HPDE6-E6E7 (cell line): ENCODE data around the gene PDE4D.
A peak's percentile ranks its signal among the peaks of the same experiment; 100 is the strongest.
"Not testable (repeated sequence)": the region's sequence is repeated elsewhere in the genome, so short reads cannot be mapped to it uniquely, and the experiment has no call there.

ENCODE experiments used
- DNase-seq: peaks from one replicate; pipeline ENCODE4 v3.0.0; 2011; ENCODE audit warnings: missing footprints; ENCODE audit errors: extremely low spot score

PDE4D gene

DNA sequence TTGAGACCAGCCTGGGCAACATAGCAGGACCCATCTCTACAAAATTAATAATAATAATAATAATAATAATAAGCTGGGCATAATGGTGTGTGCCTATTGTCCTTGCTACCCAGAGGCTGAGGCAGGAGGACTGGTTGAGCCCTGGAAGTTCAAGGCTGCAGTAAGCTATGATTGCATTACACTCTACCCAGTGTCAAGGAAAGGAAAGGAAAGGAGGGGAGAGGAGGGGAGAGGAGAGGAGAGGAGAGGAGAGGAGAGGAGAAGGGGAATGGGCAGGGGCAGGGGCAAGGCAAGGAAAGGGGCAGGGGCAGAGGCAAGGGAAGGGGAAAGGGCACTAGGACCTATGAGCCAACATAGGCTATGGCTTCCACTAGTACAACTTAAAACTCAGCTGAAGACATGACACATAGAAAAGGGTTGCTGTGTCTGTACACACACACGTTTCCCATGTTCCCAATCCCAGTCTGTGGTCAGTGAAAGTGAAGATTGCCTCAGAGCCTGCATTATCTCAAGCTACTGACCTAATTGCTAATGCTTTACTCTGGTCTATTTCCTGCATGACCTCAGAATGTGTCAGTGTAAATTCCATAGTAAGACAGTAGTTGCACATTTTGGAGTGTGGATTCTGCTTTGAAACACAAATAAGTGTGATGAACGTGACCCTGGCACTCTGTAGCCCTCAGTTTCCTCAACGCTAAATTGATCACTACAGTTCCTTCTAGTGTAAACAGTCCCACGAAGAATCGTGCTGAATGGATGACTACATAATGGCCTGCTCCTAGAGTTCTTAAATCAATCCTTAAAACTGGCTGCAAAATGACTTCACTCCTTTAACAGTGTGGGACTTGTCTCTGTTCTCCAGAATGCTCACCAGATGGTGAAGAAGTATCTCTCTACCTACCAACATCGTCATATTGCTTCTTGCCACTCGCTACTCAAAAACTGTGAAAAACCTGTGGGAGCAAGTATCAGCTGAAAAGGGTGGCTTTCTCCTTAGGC lies 813.6 kb downstream of the PDE4D start:
- peak; percentile 52 for DNase-seq

DNA sequence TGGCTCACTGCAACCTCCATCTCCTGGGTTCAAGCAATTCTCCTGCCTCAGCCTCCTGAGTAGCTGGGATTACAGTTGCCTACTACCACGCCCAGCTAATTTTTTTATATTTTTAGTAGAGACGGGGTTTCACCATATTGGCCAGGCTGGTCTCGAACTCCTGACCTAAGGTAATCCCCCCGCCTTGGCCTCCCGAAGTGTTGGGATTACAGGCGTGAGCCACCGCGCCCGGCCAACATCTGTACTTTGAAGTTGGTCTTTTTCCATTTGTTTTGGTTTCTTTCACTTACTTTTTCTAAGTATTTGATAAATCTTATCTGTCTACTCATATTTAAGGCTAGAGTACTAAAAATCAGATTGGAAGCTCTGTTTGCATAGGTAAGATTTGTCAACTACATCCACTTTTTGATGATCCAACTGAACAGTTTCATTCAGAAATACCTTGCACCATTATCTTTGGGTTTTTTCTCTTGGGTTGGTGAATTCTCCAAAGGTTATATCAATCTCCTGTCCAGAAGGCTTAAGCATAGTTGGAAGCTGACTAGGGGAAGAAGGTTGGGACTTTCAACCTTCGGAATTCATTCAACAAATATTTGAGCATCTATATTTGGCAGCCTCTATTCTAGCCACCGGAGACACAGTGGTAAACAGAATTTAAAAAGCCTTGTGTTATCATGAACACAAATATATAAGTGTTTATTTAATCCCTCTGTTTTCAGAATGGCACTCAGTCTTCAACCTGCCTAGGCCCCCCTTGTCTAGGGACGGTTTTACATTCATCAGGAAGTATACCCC lies 821.6 kb downstream of the PDE4D start:
- DNase-seq, result no peak

DNA sequence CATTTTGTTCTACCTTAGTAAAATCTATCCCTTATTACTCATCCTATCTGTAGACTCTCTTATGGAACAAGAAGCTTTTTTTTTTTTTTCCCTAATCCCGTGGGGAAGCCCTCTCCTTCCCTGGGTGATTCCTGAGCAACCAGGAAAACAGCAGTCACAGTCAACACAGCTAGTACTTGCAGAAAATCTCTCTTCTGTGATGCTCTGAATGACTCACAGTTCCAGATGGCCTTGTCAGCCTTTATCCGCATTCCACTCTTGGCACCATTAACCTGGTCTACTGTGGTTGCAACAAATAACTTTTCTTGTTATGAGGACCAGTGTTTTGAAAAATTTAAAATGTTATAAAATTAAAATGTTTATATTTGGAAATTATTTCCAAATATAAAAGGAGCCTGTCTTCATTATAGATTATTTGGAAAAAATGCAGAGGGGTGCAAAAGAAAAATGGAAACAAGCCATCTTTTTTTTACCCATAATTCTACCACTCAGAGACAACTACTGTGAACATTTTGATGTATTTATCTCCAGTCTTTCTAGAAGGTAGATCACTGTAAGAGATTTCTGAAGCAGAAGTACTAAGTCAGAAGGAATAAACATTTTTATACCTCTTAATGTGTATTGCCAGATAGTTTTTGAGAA lies 824.0 kb downstream of the PDE4D start:
- DNase-seq, result peak; percentile 70

DNA sequence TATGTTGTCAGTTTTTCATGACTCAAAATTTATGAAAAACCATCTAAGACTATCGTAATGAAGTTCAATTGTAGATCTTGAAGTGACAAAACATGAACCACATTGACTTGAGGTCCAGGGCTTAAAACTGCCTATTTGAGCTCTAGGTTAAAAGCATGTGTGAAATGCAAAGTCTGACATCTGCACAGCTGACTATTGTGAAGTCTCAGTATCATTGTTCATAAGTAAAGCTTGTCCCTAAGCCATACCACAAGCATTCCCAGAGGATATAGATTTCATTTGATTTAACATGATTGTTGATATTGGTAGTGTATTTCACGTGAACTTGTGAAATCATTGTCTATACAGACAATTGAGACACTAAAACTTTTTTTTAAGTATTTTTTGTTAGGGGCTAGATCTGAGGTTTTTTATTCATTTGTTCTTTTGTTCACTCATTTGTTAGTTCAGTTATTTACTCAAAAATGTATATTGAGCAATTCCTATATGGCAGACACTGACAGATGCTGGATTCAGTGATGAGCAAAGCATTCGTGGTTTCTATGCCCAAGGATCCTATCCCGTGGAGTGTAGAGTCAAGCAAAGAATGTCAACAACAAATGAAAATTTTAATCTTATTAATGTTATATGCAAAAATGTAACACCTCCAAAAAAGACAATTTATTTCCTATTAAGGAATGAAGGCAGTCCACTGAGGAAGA lies 825.4 kb downstream of the PDE4D start:
- no peak for DNase-seq

DNA sequence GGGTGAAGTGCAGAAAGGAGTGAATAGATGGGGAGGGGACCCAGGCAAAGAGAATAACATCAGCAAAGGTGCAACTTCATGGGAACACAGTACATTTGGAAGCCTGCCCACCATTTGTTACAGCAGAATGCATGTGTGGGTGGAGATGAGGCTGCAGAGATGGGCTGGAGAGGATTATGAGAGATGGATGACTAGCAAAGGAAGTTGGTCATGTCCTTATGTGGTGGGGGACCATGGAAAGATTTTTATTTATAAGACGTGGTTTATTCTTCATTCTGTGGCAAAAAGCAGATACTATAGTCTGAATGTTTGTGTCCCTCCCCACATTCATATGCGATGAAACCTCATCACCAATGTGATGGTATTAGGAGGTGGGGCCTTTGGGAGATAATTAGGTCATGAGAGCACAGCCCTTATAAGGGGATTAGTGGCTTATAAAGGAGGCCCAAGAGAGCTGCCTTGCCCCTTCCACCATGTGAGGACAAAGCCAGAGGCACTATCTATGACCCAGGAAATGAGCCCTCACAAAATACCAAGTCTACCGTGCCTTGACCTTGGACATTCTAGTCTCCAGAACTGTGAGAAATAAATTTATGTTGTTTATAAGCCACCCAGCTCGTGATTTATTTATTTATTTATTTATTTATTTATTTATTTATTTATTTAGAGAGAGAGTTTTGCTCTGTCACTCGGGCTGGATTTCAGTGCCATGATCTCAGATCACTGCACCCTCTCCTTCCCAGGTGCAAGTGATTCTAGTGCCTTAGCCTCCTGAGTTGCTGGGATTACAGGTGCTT lies 827.0 kb downstream of the PDE4D start:
- no peak for DNase-seq

DNA sequence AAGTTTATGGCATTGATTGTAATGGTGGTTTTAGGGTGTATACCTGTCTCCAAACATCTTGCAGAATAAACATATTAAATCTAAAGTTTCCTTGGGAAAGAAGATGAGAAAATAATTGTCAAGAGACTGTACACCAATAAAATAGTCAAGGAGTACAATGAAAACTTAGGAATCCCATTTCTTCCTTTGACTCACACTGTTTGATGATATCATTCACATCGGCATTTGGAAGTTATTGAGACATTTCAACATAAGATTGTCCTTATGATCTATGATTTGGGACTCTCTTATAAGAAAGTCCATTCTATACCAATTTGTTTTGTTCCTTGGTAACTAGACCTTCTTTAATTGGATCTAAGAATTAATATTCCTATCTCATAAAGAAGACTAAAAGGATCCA lies 828.0 kb downstream of the PDE4D start:
- DNase-seq, result no peak

DNA sequence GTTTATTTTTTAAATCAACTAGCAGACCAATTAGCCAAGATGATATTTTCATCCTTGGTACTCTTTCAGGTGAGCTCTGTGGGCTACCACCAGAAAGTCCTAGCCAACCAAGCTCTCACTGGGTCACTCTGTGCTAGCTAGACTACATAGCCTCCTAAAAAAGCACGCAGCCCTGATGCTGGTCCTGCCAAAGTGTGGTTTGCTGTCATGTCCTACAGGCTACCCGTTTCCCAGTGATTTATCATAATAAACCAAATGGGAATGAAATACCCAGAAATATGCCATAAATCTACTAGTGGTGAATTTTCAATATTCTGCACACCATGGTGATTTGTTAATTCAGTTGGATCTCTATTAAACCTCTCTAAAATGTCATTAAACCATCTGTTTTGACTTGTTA lies 829.2 kb downstream of the PDE4D start:
- no peak for DNase-seq

DNA sequence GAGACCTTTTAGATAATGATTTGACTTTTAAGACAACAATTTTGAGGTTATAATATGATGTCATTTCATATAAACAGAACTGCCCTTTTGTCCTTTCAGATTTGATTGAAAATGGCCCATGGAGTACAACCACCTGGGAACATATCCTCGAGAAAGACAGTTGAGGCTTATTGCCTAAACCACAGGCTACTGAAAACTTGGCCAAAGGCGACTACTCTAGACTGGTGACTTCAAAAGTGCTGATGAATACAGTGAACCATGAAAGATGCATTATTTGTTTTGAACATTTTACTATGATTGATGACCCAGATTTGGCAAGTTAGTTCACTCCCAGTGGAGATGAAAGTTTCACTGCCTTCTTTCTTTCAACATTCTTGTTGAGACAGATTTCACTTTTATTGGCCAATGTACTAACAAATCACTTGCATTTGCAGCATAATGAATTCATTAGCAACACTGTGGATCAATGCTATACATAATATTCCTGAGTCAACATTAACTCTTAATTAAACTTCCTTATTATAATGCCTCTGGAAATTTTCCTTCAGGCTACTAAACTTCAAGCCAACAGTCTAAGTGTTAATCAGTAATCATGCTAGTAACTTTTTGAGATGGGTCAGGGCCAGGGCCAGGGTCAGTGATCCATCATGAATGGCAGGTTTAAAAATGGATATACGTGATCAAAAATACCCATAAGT lies 830.4 kb downstream of the PDE4D start:
- DNase-seq, result no peak

DNA sequence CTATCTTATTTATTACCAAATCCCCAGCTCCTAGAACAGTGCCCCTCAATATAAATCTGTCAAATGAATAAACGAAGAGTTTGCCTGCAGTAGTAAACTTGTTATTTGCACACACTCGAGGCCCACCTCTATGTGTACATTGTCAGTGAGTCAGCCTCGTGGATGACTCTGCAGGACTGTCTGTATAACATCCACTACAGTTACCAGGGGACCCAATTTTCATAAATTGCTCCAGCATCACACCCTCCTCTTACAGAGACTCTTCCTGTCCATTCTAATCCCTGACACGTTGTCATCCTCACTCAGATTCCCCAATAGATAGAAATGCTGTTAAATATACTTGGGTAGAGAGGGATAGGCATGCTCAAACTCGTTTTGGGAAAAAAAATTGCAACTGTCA lies 832.1 kb downstream of the PDE4D start:
- no peak for DNase-seq

DNA sequence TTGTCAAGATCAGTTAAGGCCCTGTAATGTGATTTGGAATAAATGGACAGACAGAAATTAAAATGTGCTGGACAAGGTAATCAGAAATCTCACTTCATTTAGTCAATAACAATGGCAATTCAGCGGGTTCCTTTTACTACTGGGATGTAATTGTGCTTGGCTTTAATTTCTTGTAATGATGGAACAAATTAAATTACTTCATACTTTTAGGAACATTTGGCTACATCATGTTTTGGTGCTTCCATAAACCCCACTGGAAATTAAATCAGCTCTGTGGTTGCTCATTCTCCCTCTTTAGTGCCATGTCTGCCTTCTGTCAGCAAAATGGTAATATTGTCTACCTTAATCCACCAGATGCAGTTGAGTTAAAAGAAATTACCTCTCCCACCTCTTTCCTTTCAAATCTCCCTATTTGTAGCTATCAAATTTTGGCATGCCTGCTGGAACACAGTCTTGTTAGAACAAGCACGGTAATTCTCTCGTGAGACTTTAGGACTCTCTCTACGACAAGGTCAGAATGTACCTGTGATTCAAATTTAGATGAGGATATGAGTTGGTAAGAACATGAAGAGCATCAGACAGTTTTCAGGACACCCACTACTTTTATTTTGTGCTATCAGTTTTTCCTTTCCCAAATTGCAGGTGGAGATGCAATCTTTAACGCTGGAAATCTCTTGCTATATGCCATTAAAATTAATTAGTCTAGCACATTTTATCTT lies 834.4 kb downstream of the PDE4D start:
- DNase-seq, result no peak

DNA sequence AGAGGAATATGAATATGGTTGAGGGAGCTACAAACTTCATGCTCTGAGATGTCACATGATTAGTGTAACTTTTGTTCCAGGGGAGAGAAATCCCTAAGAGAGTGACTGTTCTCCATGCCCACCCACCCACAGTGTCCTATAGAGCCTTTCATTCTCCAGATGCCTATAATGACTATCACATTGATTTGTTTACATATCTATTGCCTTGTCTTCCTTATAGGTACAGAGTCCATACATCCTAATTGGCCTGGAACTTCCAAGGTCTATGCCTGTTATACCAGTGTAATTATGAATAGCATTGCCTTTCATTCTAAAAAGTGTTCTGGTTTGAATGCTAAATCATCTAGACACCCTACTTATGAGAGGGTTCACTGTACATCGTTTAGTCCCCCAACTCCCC lies 835.3 kb downstream of the PDE4D start:
- no peak for DNase-seq

DNA sequence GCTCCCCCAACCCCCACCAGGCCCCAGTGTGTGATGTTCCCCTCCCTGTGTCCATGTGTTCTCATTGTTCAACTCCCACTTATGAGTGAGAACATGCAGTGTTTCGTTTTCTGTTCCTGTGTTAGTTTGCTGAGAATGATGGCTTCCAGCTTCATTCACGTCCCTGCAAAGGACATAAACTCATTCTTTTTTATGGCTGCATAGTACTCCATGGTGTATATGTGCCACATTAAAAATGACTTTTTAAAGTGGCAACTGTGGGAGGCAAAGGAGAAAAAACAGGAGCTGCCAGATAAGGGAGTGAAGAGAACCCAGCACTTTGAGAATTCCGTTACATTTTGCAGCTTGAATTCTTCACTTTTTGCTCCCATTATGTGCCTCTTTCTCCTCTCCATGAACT lies 836.9 kb downstream of the PDE4D start:
- not testable (repeated sequence) for DNase-seq

DNA sequence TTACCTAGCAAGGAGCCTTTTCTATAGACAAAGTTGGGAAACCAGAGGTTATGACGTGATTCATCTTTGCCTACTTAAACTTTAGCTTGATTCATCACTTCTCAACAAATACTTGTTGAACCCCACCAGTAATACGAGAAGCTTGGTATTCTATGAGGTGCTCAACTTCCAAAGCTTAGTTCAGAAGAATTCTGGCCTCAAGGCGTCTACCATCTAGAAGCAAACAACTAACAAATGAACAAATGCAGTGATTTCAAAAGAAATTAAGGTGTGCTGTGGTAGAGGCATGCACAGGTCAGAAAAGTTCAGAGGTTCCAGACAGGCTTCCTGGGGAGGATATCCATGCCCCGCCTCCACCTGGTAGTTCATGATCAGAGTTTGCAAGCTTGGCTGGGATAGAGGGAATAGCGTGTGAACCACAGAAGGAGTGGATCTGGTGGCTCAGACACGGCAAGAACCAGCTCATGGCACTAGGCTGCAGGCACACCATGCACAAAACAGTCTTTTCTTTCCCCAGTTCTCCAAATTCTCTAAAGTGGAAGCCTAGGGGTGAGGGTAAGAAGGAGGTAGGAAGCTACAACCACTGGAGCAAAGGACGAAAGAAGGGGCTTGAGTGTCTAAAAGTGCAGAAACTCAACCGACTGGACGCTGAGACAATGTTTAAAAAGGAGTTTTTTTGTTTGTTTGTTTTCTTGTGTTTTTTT lies 837.6 kb downstream of the PDE4D start:
- DNase-seq, result no peak

DNA sequence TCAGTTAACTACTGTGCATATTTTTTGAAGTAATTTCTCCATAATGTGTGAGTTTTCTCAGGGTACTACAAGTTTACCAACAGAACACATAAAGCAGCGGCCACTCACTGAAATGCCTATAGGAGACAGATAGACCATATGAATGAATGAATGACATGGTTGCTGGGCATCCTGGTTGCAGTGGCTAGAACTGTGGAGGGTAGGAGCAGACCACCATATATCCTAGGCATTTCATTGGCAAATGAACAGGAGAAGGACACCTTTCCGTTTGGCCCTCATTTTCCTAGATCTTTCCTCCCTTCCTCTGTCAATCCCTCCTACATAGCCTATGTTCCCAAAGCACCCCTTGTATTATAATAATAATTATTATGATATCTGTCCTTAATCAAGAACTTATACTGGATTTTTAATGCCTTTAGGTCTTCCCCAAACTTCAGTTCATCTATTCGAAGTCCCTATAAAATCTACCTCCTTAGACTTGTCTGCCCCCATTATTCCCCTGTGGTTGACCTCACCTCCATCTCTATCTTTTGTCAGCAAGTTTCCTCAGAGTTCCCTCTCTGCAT lies 838.5 kb downstream of the PDE4D start:
- DNase-seq, result no peak

DNA sequence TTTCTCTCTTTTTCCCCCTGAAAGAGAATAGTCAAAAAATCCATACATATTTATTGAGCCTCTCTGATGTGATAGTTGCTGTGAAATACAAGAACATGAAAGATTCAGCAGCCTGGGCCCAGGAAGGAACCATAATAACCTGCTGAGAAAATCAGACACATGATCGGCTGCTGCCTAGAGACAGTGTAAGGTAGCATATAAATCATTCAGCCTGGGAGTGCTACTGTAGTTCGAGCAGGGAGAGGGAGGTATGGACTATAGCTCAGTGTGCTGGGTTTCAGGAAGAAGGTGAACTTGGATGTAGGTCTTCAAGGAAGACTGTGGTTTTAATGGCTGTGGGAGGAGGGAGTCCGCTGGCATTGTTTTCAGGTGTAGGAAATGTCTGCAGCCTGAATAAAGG lies 841.6 kb downstream of the PDE4D start:
- DNase-seq, result no peak

DNA sequence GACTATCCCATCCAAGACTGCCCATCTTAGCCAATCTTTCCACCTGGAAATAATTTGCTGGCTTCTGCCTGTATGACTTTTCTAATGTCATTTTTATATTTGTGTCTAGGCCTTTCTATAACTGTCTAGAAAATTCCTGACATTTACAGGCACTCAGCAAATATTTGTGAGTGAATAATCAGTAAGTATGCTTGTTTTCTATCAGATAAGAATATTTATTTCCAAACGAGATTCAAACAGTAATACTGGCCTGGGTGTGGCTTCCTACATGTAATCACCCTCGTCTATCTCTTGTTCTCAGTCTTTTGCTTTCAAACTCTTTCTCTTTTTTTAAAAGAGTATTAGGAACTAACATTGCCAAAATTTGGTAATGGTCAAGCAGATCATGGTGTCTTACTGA lies 844.4 kb downstream of the PDE4D start:
- DNase-seq, result no peak

DNA sequence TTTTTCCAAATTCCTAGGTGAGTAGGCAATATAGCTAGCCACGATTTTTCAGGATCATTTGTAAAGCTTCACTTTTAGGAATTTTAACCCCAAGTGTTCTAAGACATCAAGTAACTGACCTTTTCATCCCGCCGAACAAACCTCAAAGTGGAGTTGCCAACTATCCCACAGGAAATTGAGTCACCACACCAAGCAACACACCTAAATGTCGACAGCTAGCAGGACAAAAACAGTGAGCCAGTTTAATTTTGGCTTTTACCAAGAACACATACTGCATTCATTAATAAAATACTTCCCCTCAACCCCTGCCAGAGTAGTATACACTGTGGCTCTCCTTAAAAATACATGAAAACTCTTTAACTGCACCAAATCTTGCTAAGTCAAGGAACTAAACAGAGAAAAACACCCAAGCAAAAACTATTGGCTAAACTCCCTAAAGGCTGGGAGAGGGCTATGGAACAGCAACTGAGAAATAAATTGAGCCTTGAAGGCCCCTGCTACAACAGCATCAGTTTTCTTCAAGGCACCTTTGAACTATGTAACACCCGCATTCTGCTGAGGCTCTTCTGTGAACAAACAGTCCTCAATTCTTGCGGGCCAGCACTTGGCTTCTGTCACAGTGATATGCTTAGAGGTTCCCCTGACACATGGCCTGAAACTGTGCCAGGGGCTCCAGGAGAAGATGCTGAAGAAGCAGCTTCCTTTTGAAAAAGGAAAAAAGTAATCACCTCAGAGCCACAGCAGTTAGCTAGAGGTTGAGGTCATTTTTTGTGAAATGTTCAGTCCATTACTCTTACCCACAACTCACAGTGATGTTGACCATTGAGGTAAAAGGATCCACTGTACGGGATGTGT lies 851.1 kb downstream of the PDE4D start:
- no peak for DNase-seq

DNA sequence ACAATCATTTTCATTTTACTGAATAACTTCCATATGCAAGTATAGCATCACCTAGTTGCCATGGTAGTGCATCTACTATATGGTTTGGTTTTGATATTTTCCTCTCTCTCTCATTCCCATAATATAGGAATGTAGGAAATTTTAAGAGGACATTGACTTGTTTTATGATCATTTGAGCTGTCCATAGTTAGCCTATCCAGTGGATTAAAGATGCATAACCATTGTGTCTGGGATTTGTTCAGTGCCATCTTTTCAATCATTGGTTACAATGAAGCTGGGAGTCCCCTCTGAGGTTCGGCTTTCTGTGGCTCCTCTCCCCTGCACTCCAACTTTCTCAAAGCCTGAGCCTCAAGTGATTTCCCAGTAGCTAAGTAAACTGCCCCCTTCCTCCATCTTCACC lies 852.2 kb downstream of the PDE4D start:
- DNase-seq, result no peak
